ENCODE results near the gene VPS18. TPM values are rescaled to one million over a fixed set of nuclear protein-coding genes. Genes with fewer than 3 reads are reported as not detected.

Gene VPS18
- total RNA-seq, 1 experiment from 2014 or later = 16.9 TPM

GRCh38 chr15:40934457-40934856 lies 40.2 kb downstream of the VPS18 start:
- Histone ChIP-seq H2AFZ (ENCODE audit: low read depth, low read length, poor library complexity, severe bottlenecking) (no peak overlapping the region), H3K4me2 (ENCODE audit: low read length) (no peak overlapping the region), H3K9ac (ENCODE audit: low read length) (no peak overlapping the region), H3K4me1 (ENCODE audit: control insufficient read depth in 1 of 2, insufficient read depth in 2 of 2, low read length in 2 of 2) (peaks cover 19% of the 10 kb centered on the region in 2 experiments), H3K27me3 (ENCODE audit: insufficient read depth, low read length) (peaks cover 9% of the 10 kb centered on the region; the same call in 1 of the 2 replicates), H3K4me3 (replicated peaks in 1 of 2; ENCODE audit: low read depth in 1 of 2, low read length in 2 of 2) (no peak overlapping the region), H3K9me3 (ENCODE audit: control insufficient read depth in 1 of 2, insufficient read depth in 1 of 2, low read depth in 1 of 2, low read length in 2 of 2) (no peaks in the 10 kb centered on the region), H3K36me3 (ENCODE audit: control insufficient read depth in 1 of 2, insufficient read depth in 2 of 2, low read length in 2 of 2) (no peaks in the 10 kb centered on the region), H4K20me1 (ENCODE audit: insufficient read depth) (no peaks in the 10 kb centered on the region), H3K79me2 (ENCODE audit: insufficient read depth, low read length) (no peaks in the 10 kb centered on the region), H3K9me2 (ENCODE audit: insufficient read depth) (no peaks in the 10 kb centered on the region), H3K27ac (ENCODE audit: low read depth, low read length) (no peak overlapping the region)
- DNase-seq (ENCODE audit: low read depth, low spot score) = no peak
- TF ChIP-seq SIN3A (IDR thresholded peaks at IDR 0.05; ENCODE audit: low read depth) (no peak), ZBTB33 (IDR thresholded peaks at IDR 0.05; ENCODE audit: extremely low read depth, insufficient replicate concordance, low read length) (no peak), MAX (IDR thresholded peaks at IDR 0.05) (no peak), CBX3 (IDR thresholded peaks at IDR 0.05; ENCODE audit: low read depth) (no peak), CTCF (IDR thresholded peaks at IDR 0.05 in 2 of 3, conservative IDR thresholded peaks at IDR 0.05 in 1 of 3; ENCODE audit: borderline replicate concordance in 1 of 3, insufficient read depth in 1 of 3, low read depth in 2 of 3, low read length in 2 of 3) (no peak), YY1 (IDR thresholded peaks at IDR 0.05; ENCODE audit: extremely low read depth, insufficient replicate concordance, low read depth, low read length) (no peak)
- ChIA-PET RAD21 (ENCODE audit: low non-redundant PET in 1 of 2, low total read pairs in 2 of 2, uncharacterized antibody in 2 of 2, unreplicated experiment in 2 of 2) (interaction anchor here in 1 of 2 experiments (0.6 kb wide), 1 partner anchor 73 kb away, joined by 3 read pairs; no protein-coding TSS in a partner anchor), CTCF (no interaction called here), POLR2A (interaction anchor here (1.8 kb wide), 1 partner anchor 18 kb away, joined by 4 read pairs; the partner anchor contains the start of gene CHAC1)
- ATAC-seq = no peak
- intact Hi-C loops (cut with micrococcal nuclease) = loop anchor here (5.0 to 10.0 kb wide), 2 partner anchors 88 to 250 kb away; no protein-coding TSS in a partner anchor
- BruUV-seq (replicated peaks) = no TSS peak

Measured in HCT116 (cell line).